ENCODE data around the gene OLR1.
"Not testable (repeated sequence)": the region's sequence is repeated elsewhere in the genome, so short reads cannot be mapped to it uniquely, and the experiment has no call there.

Gene OLR1

DNA sequence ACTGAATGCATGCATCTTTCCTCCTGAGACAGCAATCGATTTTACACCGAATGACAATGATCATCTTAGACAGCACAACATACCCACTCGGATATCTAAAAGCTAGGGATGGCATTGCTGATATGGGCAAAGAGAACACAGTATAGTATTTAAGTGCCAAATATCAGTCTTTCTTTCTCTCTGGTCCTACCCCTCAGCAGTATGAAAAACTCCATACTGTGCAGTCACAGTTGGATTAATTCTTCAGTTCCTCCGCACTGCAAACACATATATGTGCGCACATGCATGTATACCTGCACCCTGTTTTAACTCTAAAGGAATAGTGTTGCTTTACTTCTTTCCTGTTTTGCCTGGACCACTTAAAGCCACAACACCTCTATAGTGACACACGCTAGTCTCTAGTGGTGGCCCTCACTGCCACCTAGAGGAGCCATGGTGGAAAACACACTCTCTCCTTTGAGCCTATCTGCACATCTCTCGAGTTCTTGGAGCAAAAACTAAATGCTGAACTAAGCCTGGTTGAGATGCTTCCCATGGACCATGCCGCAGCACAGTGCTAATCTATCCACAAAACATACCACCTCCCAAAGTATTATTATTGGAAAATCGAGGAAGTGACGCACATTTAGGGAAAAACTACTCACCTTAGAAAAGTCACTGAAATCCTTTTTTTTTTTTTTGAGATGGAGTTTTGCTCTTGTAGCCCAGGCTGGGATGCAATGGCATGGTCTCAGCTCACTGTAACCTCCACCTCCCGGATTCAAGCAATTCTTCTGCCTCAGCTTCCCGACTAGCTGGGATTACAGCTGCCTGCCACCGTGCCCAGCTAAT lies 18.8 kb upstream of the OLR1 start:
- peak; percentile 38 for DNase-seq

- DNase-seq, result no peak
Observed at GRCh38 chr12:10189653-10190052, 17.7 kb upstream of the OLR1 start.

DNA sequence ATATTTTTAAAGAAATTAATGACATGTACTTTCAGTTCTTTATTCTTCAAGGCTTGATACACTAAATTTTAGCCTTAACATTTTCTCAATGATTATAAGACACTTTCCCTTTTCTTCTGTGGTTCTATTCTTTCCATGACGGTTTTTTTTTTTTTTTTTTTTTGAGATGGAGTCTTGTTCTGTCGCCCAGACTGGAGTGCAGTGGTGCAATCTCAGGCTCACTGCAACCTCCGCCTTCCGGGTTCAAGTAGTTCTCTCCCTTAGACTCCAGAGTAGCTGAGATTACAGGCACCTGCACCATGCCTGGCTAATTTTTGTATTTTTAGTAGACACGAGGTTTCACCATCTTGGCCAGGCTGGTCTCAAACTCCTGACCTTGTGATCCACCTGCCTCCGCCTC lies 15.0 kb upstream of the OLR1 start:
- not testable (repeated sequence) for DNase-seq

DNA sequence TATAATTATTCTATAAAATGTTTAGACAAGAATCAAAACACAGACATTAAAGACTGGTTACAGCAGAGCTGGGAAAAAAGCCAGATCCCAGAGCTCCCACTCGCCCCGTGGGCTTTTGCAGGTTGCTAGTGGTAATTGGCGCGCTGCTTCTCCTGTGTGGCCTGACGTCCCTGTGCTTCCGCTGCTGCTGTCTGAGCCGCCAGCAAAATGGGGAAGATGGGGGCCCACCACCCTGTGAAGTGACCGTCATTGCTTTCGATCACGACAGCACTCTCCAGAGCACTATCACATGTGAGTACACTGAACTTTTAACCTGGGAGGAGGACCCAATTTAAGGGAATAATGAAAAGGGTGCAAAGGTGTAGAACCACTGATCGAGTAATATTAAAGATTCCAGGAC lies 14.4 kb upstream of the OLR1 start:
- DNase-seq, result no peak

DNA sequence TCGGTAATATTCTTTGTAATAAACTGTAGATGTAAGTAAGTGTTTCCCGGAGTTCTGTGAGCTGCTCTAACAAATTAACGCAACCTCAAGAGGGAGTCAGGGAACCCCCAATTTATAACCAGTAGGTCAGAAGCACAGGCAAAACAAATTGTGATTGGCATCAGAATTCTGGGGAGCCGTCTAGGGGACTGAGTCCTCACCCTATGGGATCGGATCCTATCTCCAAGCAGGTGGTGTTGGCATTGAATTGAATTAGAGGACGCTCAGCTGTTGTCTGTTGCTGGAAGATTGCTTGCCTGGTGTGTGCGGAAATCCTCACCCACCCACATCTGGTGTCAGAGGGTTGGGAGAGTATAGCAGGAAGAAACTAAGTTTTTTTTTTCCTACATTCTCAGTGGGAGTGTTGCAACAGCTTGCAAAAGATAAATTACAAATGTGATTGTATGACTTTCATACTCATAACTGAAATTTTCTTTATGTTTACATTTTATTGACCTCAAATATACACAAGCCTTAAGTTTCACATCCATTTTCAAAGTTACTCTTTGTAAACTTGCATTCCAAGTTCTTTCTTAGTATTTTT lies 12.4 kb upstream of the OLR1 start:
- DNase-seq, result no peak

DNA sequence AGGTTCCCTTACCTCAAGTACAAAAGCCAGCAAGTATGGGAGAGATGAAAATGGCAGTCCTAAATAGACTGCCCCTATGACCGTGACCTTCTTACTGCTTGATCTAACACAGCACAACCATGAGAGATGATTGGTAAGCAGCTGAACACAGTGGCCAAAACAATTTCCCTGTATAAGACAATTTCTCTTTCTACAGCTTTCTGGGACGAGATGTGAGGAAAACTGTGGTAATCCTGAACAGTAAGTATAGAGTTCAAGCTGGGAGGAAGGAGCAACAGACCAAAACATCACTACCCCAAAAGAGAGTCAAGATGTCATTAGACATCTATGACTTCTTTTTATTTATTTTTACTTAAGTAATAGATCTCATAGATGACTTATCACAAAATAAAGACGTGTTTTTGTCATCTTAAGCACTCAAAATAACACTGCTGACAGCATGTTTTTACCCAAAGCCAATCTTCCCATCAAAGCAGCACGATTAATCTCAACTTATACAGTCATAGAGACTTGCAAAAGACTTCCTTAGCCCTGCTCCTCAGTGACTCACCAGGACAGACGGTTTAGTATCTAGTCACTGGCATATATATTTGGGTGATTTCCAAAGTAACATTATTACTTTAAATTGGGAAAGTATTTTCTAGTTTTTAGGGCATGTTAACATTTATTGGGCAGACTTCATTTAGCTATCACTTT lies 10.6 kb upstream of the OLR1 start:
- DNase-seq, result no peak

- DNase-seq, result no peak
Observed at GRCh38 chr12:10179776-10180181, 7.8 kb upstream of the OLR1 start.

DNA sequence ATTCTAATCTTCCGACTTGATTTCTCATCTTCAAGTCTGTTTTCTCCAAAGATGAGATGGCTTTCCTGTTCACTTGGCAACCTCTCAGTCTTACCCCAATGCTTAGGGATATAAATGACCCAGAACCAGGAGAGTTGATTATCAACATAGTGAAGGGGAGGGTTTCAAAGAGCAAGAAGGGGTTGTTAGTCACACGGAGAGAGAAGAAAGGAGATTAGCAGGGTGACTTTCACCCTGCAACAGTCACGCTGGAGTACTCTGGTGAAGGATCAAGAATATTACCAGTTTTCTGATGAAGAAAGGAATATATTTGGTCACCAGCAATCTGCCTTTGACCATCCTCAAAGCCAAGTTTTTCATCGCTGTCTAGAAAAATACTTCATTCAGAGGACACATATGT lies 6.9 kb upstream of the OLR1 start, which contains the start of gene TMEM52B:
TMEM52B (plus strand) TSS at position 212 of the 400 bp plus-strand sequence. CDS start 543 bp downstream, outside the sequence.
- no peak for DNase-seq

DNA sequence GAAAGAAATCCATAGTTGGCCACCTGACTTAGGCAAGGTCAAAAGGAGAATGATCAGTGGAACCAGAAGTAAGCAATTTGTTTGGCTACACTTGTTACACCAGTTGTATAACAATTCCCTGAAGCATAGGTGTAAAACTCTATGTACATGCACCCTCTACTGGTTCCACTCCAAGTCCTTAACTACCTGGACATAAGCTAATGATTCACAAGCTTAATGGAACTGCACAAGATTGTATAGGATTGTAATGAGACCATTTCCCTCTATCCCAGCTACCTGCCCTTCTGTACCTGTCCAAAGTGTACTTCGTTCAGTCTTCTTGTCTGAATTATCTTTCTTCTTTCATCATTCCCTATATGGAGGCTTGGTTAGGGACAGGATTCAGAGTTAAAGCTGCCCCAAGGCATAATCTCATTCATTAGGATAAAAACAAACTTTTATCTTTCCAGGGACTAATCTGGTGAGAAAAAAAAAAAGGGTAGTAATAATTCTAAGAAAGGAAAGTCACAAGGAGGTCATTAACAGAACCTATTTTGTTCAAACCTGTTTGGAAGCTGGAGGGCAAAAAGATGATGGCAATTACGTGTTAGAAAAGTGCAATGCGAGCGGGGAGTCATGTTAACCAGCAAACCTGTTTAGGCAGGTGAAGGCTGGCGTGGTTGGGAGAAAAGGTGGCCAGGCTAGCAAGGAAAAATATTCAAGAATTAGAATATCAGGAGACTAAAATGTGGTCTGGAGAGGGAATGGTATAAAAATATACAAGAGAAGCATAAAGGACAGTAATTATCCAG lies 4.1 kb upstream of the OLR1 start:
- no peak for DNase-seq

- no peak for DNase-seq
Observed at GRCh38 chr12:10174986-10175614, 3.2 kb upstream of the OLR1 start.

DNA sequence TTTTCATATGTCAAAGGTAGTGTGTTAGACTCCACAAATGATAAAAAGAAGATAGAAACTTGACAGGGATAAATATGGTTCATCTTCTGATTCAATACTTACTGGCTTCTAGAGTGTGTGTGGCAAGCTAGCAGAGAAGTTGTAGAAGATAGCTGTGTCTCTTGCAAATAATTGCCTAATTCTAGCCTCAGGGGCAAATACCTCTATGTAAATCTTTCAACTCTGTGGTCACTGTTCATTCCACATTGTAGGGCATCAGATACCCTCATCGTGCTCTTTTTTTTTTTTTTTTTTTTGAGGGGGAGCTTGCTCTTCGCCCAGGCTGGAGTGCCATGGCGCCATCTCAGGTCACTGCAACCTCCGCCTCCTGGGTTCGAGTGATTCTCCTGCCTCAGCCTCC lies 1.7 kb downstream of the OLR1 start:
- DNase-seq, result no peak

GRCh38 chr12:10169104-10169503 lies 2.8 kb downstream of the OLR1 start:
- no peak for DNase-seq

- DNase-seq, result no peak
Observed at GRCh38 chr12:10167599-10167998, 4.3 kb downstream of the OLR1 start.

GRCh38 chr12:10165421-10165820 lies 6.5 kb downstream of the OLR1 start:
- no peak for DNase-seq

DNA sequence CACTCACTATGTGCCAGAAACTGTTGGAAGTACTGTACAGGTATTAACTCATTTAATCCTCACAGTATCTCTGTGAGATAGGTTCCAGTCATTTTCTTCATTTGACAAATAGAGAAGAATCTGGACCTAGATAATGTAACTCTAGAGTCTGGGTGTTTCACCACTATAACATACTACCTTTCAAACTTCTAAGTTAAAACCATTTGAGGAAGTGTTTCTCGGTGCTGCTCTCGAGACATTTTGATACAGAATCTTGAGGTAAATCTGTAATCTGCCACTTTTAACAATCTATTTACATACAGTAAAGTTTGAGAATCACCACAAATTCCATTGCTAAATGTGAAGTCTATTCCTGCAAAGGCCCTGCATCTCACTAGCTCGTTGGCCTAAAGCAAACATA lies 8.8 kb downstream of the OLR1 start:
- no peak for DNase-seq

- no peak for DNase-seq
Observed at GRCh38 chr12:10160617-10161385, 11.1 kb downstream of the OLR1 start.

DNA sequence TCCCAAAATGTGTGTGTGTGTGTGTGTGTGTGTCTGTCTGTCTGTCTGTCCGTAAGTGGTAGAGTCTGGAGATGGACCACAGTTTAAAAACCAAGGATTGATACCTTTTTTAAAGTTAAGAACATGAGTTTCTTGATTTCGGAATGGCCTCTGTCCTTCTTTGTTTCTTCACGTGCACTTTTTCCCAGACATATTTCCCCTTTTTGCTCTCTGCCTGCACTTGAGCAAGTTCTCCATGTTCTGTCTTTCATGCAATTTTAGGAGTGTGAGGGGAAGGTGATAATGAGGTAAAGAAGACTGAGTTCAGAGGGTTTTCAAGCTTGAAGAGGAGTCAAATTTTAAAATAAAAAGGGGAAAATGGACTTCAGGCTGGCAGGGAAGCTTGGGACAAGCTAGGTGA lies 12.7 kb downstream of the OLR1 start:
- DNase-seq, result no peak

DNA sequence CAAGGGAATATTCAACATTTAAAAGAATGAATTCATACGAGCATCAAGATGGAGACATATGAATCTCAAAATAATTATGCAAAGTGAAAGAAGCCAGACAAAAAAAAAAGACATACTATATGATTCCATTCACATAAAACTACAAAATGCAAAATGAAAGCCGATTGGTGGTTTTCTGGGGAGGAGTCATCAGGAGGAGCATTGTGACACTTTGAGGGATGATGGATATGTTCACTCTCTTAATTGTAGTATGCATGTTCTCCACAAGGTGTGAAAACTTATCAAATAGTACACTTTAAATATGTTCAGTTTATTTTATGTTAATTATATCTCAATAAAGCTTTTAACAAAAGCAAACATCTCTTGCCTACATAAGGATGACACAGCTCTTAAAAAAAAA lies 13.5 kb downstream of the OLR1 start:
- DNase-seq, result no peak

DNA sequence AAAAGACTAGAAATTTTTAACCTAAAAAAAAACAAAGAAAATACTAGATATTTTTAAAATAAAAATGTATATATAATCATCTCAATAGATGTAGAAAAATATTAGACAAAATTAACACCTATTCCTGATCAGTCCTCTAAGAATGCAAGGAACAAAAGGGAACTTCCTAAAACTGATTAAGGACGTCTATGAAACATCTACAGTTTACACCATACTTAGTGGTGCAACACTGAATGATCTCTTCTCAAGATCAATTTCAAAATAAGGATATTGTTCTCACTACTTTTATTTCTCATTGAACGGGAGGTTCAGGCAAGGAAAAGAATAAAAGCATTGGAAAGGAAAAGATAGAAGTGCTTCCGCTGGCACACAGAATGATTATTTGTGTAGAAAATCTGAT lies 16.0 kb downstream of the OLR1 start:
- no peak for DNase-seq

DNA sequence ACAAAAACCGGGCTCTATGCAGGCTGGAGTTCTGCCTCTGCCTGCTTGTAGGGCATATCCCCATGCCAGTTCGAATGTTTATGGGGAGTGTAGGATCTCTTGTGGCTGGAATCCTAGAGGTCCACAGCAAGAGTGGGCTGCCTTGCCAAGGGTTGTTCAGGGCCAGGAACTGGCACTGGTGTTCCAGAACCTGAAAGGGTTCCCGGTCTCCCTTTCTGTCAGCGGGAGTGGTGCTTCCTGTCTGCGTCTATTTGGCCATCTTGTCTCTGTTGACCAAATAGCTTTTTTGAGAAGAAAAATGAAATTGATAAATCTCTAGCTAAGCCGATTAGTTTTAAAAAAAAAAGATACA lies 17.8 kb downstream of the OLR1 start:
- no peak for DNase-seq

DNA sequence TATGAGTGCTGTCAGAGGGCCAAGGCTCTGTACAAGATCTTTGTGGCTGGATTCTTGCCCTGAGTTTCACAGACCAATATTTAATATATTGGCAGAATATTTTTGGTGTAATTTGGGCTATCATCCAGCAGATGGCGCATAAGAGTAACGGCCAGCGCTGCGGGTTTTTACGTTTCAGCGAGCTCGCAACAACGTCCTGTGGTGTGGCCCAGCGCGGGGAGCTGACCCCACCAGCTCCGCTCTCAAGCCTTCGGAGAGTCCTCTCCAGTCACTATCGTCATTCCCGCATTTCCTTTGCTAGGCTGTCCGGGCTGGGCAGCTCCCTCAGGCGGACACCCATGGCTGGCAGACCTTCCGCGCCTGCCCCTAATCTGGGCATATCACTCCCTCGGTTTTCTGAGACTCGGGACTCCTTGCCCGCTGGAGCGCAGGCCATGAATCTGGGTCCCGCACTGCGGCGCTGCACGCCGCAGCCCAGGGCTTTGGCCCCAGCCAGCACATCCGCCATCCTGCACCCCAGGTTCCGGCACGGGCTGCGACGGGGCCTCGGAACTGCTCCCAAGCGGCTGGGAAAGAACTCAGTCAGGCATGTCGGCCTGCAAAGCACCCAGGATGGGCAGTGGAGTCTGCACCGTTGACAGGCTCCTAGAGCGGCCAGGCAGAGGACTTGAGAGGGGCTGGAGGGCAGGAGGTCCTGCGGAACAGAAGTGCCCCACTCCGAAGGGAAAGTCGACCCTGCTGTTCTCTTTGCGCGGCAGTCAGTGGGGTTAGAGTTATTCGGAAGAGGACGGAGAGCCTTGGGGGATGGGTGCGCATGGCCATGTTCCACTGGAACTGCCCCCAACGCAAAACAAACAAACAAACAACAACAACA lies 18.4 kb downstream of the OLR1 start:
- peak; percentile 74 for DNase-seq
